BE2C (cell line): Measurements from ENCODE around the gene PLCL1.

ENCODE experiments used
- DNase-seq: peaks from one replicate; pipeline ENCODE4 v3.0.0-alpha.2; 2020
- H3K27me3 ChIP-seq: fragments of 250-450 bp; sonication (Bioruptor Pico); 2 replicates; pipeline ENCODE4 v1.5.1; 2020; ENCODE audit warnings: mild to moderate bottlenecking
- H3K36me3 ChIP-seq: fragments of 250-450 bp; sonication (Bioruptor Pico); 2 replicates; pipeline ENCODE4 v1.5.1; 2020; ENCODE audit warnings: mild to moderate bottlenecking
- H3K4me1 ChIP-seq: fragments of 250-450 bp; sonication (Bioruptor Pico); 2 replicates; pipeline ENCODE4 v1.5.1; 2020
- H3K4me3 ChIP-seq: 2 replicates; pipeline ENCODE4 v1.5.1; 2011; ENCODE audit warnings: low read depth, low read length
- H3K9me3 ChIP-seq: fragments of 250-450 bp; sonication (Bioruptor Pico); 2 replicates; pipeline ENCODE4 v1.5.1; 2020
- TF ChIP-seq, protein P1 (sequence below): IDR thresholded peaks from 2 replicates; pipeline ENCODE4 v1.5.1; 2012; ENCODE audit warnings: mild to moderate bottlenecking, low read depth, low read length

The PLCL1 gene

DNA sequence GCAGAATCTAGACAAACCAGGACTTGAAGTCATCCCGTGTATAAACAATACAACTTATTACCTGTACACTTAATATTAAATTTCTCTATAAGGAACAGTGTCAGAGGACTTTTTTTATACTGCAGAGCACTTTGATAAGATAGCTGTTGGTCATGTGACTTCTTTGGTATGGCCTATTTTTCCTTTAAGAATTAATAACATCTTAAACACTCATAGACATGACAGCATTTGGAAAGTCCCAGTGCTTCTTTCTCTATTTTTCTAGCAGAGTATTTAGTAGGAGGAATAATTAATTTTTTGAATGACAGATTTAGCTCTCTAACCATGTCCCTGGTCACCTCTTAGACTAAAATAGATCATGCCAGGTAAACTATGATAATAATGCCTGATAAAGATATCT, 59.4 kb downstream of the PLCL1 start:
- Histone ChIP-seq H3K9me3 (no peaks in the 10 kb centered on the region), H3K4me3 (no peak overlapping the region), H3K4me1 (no peaks in the 10 kb centered on the region; the same call in 1 of the 2 replicates), H3K36me3 (no peaks in the 10 kb centered on the region), H3K27me3 (no peaks in the 10 kb centered on the region)
- TF ChIP-seq, protein P1, sequence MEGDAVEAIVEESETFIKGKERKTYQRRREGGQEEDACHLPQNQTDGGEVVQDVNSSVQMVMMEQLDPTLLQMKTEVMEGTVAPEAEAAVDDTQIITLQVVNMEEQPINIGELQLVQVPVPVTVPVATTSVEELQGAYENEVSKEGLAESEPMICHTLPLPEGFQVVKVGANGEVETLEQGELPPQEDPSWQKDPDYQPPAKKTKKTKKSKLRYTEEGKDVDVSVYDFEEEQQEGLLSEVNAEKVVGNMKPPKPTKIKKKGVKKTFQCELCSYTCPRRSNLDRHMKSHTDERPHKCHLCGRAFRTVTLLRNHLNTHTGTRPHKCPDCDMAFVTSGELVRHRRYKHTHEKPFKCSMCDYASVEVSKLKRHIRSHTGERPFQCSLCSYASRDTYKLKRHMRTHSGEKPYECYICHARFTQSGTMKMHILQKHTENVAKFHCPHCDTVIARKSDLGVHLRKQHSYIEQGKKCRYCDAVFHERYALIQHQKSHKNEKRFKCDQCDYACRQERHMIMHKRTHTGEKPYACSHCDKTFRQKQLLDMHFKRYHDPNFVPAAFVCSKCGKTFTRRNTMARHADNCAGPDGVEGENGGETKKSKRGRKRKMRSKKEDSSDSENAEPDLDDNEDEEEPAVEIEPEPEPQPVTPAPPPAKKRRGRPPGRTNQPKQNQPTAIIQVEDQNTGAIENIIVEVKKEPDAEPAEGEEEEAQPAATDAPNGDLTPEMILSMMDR = no peak
- DNase-seq = no peak

DNA sequence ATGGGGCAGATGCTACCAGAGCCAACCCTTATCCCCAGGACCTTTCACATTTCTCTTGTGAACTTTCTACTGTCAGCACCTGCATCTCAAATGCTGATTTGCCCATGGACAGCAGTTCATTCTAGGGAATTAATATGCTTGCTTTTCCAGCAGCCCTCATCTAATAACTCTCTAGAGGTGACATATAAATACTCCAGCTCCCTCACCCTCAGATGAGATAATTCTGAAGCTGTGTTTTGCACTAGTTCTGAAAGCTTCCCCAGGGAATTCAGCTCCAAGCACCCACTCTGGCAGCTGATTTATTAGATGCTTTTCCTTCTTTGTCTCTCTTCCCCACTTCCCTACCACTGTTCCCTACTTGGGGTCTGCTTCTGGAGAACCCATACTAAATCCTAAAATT, 62.1 kb downstream of the PLCL1 start:
- H3K4me3 ChIP-seq = no peak overlapping the region
- H3K4me1 ChIP-seq = peaks cover 3% of the 10 kb centered on the region
- no peaks in the 10 kb centered on the region for H3K36me3 ChIP-seq
- TF ChIP-seq, protein P1 = no peak
- no peaks in the 10 kb centered on the region for H3K27me3 ChIP-seq
- H3K9me3 ChIP-seq = no peaks in the 10 kb centered on the region
- no peak for DNase-seq

DNA sequence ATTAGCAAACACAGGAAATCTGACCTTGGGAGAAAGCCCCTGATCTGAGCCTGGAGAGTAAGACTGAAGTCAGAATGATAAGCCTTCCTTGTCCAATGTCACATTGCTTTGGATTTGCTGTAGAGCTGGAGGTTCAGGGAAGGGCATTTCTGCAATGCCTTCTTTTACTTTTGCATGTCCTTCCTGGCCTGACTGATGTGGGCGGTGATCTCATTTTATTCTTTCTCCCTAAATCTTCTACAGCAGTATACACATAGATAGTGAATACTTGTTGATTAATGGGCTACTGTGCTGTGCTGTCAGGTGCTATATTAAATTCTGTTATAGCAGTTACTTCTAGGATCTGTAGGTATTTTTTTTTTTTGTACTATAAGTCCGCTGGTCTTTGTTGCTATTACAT, 62.6 kb downstream of the PLCL1 start:
- no peak overlapping the region for H3K4me3 ChIP-seq
- no peaks in the 10 kb centered on the region for H3K27me3 ChIP-seq
- no peak for DNase-seq
- H3K36me3 ChIP-seq = no peaks in the 10 kb centered on the region
- H3K9me3 ChIP-seq = no peaks in the 10 kb centered on the region
- TF ChIP-seq, protein P1 = no peak
- H3K4me1 ChIP-seq = peaks cover 3% of the 10 kb centered on the region

DNA sequence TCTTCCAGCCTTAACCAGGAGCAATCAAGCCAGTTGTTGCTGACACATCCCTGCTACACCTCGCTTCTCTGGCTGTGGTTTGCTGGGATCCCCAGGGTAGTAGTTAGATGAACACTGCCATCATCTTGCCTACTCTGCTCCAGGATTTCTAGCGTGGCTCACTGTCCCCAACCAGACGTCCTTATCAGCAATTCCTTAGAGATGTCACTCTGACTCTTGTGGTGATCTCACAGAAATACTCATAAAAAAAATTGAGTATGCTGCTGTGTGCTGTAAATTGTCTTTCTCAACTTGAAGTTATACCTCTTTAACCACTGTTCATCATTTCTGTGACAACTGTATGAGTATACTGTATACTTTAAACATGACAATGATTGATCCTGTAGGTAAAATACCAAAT, 63.2 kb downstream of the PLCL1 start:
- H3K9me3 ChIP-seq = no peaks in the 10 kb centered on the region
- TF ChIP-seq, protein P1 = no peak
- no peaks in the 10 kb centered on the region for H3K36me3 ChIP-seq
- no peak overlapping the region for H3K4me3 ChIP-seq
- peaks cover 3% of the 10 kb centered on the region for H3K4me1 ChIP-seq
- no peak for DNase-seq
- H3K27me3 ChIP-seq = no peaks in the 10 kb centered on the region

DNA sequence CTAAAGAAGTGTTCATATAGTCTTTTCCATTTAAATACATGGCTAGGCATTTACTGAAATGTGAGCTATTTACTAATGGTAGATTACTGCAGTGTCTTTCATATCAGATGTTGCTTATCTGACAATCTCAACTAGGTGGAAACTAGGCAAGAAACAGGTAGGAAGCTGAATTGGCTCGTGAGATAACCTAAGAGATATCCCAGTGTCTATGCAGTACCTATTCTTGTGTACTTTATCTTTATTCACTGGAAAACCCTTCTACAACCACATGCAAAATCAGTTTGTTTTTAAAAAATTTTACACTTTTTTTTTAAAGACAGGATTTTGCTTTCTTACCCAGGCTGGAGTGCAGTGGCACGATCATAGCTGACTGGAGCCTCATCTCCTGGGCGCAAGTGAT, 63.8 kb downstream of the PLCL1 start:
- TF ChIP-seq, protein P1 = no peak
- no peaks in the 10 kb centered on the region for H3K27me3 ChIP-seq
- H3K4me3 ChIP-seq = no peak overlapping the region
- DNase-seq = no peak
- peaks cover 3% of the 10 kb centered on the region for H3K4me1 ChIP-seq
- H3K36me3 ChIP-seq = no peaks in the 10 kb centered on the region
- H3K9me3 ChIP-seq = no peaks in the 10 kb centered on the region

DNA sequence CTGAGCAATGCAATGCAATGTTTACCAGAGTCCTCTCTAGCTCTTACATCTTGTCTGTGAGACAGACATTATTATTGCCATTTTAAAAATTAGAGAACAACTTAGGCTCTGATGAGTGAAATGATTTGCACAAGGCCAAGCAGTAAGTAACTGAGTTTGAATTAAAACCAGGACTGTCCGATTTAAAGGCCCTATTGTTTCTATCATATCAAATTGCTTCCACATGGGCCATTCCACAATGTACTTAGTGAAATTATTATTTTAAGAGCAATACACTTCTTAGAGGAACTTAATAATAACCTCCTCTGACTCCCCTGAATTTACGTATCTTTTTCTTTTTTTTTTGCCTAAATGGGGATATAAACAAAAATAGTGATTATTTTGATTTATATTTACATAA, 64.6 kb downstream of the PLCL1 start:
- Histone ChIP-seq H3K27me3 (no peaks in the 10 kb centered on the region), H3K4me1 (peaks cover 6% of the 10 kb centered on the region), H3K36me3 (no peaks in the 10 kb centered on the region), H3K4me3 (no peak overlapping the region), H3K9me3 (no peaks in the 10 kb centered on the region)
- TF ChIP-seq, protein P1 = no peak
- DNase-seq = no peak
